Prostate gland (tissue), 2 donors: ENCODE data around the gene AKAP17A. TPM values are rescaled to one million over a fixed set of nuclear protein-coding genes. Genes with fewer than 3 reads are reported as not detected.

Experiments
- DNase-seq: peaks from one replicate; pipeline ENCODE4 v3.0.0-alpha.2; 2019; ENCODE audit warnings: low spot score
- H3K27ac ChIP-seq, 2 donors: fragments of 200-600 bp; sonication (generic); 2 replicates each; pipeline ENCODE4 v1.5.1; 2017 to 2019
- H3K27me3 ChIP-seq: fragments of 200-600 bp; sonication (generic); replicated peaks from 2 replicates; pipeline ENCODE4 v1.5.1; 2019; ENCODE audit not compliant: insufficient read depth
- H3K36me3 ChIP-seq, 2 donors: fragments of 200-600 bp; sonication (generic); 1 replicate in 1 of 2; 2 replicates in 1 of 2; pipeline versions ENCODE4 v1.5.1 to v1.8.1; 2017 to 2019
- H3K4me1 ChIP-seq: fragments of 200-600 bp; sonication (generic); replicated peaks from 2 replicates; pipeline ENCODE4 v1.5.1; 2019
- H3K4me3 ChIP-seq, 2 donors: fragments of 200-600 bp; sonication (generic); 2 replicates each; pipeline ENCODE4 v1.5.1; 2017 to 2019
- H3K9me3 ChIP-seq: fragments of 200-600 bp; sonication (generic); 2 replicates; pipeline ENCODE4 v1.5.1; 2017
- POLR2A ChIP-seq: fragments of 450-650 bp; IDR thresholded peaks from one replicate; pipeline ENCODE4 v1.6.1; 2016; ENCODE audit warnings: antibody characterized with exemption, mild to moderate bottlenecking
- POLR2AphosphoS5 ChIP-seq: sonication (generic); formaldehyde crosslinking; IDR thresholded peaks from one replicate; pipeline ENCODE4 v1.6.1; 2017; ENCODE audit warnings: antibody characterized with exemption
- WGBS: methylation state at CpG from one replicate; pipeline ENCODE4 v1.1.5; 2018; 5-methylcytosine and 5-hydroxymethylcytosine counted together
- intact Hi-C: fragments of 100-400 bp; cut with DNase I; formaldehyde crosslinking; loops from one replicate; pipeline ENCODE4 v1.14.2; 2022
- total RNA-seq, 2 donors: library from RNA; depleted of rRNA; stranded (reverse); fragments of >200 nt; gene quantifications; one replicate each; pipeline ENCODE4 v1.1.0, GENCODE V29; 2016
- TF ChIP-seq, protein P1 (sequence below), 4 experiments: fragments of 200-600 bp in 2 of 4; fragments of 450-650 bp in 2 of 4; sonication (generic) in 2 of 4; IDR thresholded peaks; 1 replicate in 3 of 4; 2 replicates in 1 of 4; pipeline ENCODE4 v1.5.1; 2016 to 2019; ENCODE audit warnings: antibody characterized with exemption in 4 of 4, mild to moderate bottlenecking in 2 of 4, moderate library complexity in 2 of 4

AKAP17A gene
- total RNA-seq, 2 donors from 2014 or later, result 45.5 to 97.7 TPM

DNA sequence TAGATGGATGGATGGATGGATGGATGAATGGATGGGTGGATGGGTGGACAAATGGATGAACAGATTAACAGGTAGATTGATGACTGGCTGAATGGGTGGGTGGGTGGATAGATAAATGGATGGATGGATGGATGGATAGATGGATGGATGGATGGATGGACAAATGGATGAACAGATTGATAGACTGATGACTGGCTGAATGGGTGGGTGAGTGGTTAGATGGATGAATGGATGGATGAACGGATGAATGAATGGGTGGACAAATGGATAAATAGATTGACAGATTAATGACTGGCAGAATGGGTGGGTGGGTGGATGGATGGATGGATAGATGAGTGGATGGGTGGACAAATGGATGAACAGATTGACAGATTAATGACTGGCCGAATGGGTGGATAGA, 13.6 kb upstream of the AKAP17A start:
- TF ChIP-seq POLR2A (no peak), POLR2AphosphoS5 (no peak)
- TF ChIP-seq, protein P1, sequence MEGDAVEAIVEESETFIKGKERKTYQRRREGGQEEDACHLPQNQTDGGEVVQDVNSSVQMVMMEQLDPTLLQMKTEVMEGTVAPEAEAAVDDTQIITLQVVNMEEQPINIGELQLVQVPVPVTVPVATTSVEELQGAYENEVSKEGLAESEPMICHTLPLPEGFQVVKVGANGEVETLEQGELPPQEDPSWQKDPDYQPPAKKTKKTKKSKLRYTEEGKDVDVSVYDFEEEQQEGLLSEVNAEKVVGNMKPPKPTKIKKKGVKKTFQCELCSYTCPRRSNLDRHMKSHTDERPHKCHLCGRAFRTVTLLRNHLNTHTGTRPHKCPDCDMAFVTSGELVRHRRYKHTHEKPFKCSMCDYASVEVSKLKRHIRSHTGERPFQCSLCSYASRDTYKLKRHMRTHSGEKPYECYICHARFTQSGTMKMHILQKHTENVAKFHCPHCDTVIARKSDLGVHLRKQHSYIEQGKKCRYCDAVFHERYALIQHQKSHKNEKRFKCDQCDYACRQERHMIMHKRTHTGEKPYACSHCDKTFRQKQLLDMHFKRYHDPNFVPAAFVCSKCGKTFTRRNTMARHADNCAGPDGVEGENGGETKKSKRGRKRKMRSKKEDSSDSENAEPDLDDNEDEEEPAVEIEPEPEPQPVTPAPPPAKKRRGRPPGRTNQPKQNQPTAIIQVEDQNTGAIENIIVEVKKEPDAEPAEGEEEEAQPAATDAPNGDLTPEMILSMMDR (IDR thresholded peaks at IDR 0.05), result no peak
- intact Hi-C loops, result no loop called here
- Histone ChIP-seq H3K27ac (no peak overlapping the region), H3K36me3 (no peaks in the 10 kb centered on the region), H3K27me3 (no peaks in the 10 kb centered on the region), H3K9me3 (no peaks in the 10 kb centered on the region), H3K4me1 (no peaks in the 10 kb centered on the region), H3K4me3 (no peak overlapping the region)
- no peak for DNase-seq
- 62% methylated on average over 2 of the region's 2 CpGs for whole genome bisulfite sequencing

DNA sequence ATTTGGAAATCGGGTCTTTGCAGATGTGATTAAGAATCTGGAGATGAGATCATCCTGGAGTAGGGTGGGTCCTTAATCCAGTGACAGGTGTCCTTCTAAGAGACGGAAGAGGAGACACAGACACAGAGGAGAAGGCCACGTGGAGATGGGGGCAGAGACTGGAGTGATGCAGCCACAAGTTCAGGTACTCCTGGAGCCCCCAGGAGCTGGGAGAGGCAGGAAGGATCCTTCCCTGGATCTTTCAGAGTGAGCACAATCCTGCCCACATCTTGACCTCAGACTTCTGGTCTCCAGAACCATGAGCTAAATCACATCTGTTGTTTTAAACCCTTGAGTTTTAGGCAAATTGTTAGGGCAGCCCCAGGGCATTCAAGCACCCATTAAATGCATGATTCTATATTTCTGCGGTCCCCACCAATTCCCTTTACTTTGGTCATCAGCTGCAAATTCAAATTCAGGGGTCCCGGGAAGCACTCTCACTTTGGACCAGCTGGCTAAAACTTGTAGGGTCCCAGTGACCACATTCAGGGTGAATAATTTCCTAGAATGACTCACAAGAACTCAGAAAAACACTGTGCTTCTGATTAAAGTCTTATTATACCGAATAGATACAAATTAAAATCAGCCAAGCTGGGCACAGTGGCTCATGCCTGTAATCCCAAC, 12.8 kb upstream of the AKAP17A start:
- TF ChIP-seq POLR2A (no peak), POLR2AphosphoS5 (no peak)
- TF ChIP-seq, protein P1 (IDR thresholded peaks at IDR 0.05), result no peak
- Histone ChIP-seq H3K4me3 (no peak overlapping the region), H3K4me1 (no peaks in the 10 kb centered on the region), H3K9me3 (no peaks in the 10 kb centered on the region), H3K27ac (no peak overlapping the region), H3K27me3 (no peaks in the 10 kb centered on the region), H3K36me3 (no peaks in the 10 kb centered on the region)
- DNase-seq, result no peak
- intact Hi-C loops, result no loop called here
- 59% methylated on average over 6 of the region's 6 CpGs for WGBS

- H3K27me3 ChIP-seq, result no peaks in the 10 kb centered on the region
- intact Hi-C loops, result no loop called here
- H3K4me3 ChIP-seq, result no peak overlapping the region
- no peaks in the 10 kb centered on the region for H3K4me1 ChIP-seq
- no peak for DNase-seq
- WGBS, result 37% methylated on average over 4 of the region's 4 CpGs
- no peaks in the 10 kb centered on the region for H3K9me3 ChIP-seq
- no peaks in the 10 kb centered on the region for H3K36me3 ChIP-seq
- no peak for TF ChIP-seq POLR2AphosphoS5
- TF ChIP-seq, protein P1 (IDR thresholded peaks at IDR 0.05), result peak; percentile 9 to 59 (median 54)
- H3K27ac ChIP-seq, result no peak overlapping the region
Observed at GRCh38 chrX:1581132-1581531, 10.3 kb upstream of the AKAP17A start.

- 53% methylated on average over 26 of the region's 27 CpGs for WGBS
- H3K27ac ChIP-seq, result no peak overlapping the region
- H3K9me3 ChIP-seq, result no peaks in the 10 kb centered on the region
- no peaks in the 10 kb centered on the region for H3K27me3 ChIP-seq
- TF ChIP-seq POLR2AphosphoS5, result no peak
- no peak for TF ChIP-seq POLR2A
- TF ChIP-seq, protein P1 (IDR thresholded peaks at IDR 0.05), result no peak
- H3K4me3 ChIP-seq, result no peak overlapping the region
- DNase-seq, result no peak
- no peaks in the 10 kb centered on the region for H3K36me3 ChIP-seq
- intact Hi-C loops, result no loop called here
- no peaks in the 10 kb centered on the region for H3K4me1 ChIP-seq
Observed at GRCh38 chrX:1582686-1583437, 8.5 kb upstream of the AKAP17A start.
